ENCODE data around the gene P4HA3. TPM values are rescaled to one million over a fixed set of nuclear protein-coding genes. Genes with fewer than 3 reads are reported as not detected.

Gene P4HA3
- total RNA-seq, 1 experiment from 2014 or later, result 0.13 TPM

DNA sequence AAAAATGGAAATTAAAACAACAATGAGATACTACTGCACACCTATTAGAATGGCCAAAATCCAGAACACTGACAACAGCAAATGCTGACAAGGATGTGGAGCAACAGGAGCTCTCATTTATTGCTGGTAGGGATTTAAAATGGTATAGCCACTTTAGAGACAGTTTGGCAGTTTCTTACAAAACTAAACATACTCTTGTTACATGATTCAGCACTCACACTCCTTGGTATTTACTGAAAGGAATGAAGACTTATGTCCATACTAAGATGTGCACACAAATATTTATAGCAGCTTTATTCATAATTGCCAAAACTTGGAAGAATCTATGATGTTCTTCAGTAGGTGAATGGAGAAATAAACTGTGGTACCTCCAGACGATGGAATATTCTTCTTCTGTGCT, 46.0 kb upstream of the P4HA3 start:
- H3K9me3 Mint-ChIP-seq, result peaks cover 33% of the 10 kb centered on the region
- H3K4me1 Mint-ChIP-seq, result no peaks in the 10 kb centered on the region; the same call in 1 of the 2 replicates
- TF ChIP-seq, protein P1, sequence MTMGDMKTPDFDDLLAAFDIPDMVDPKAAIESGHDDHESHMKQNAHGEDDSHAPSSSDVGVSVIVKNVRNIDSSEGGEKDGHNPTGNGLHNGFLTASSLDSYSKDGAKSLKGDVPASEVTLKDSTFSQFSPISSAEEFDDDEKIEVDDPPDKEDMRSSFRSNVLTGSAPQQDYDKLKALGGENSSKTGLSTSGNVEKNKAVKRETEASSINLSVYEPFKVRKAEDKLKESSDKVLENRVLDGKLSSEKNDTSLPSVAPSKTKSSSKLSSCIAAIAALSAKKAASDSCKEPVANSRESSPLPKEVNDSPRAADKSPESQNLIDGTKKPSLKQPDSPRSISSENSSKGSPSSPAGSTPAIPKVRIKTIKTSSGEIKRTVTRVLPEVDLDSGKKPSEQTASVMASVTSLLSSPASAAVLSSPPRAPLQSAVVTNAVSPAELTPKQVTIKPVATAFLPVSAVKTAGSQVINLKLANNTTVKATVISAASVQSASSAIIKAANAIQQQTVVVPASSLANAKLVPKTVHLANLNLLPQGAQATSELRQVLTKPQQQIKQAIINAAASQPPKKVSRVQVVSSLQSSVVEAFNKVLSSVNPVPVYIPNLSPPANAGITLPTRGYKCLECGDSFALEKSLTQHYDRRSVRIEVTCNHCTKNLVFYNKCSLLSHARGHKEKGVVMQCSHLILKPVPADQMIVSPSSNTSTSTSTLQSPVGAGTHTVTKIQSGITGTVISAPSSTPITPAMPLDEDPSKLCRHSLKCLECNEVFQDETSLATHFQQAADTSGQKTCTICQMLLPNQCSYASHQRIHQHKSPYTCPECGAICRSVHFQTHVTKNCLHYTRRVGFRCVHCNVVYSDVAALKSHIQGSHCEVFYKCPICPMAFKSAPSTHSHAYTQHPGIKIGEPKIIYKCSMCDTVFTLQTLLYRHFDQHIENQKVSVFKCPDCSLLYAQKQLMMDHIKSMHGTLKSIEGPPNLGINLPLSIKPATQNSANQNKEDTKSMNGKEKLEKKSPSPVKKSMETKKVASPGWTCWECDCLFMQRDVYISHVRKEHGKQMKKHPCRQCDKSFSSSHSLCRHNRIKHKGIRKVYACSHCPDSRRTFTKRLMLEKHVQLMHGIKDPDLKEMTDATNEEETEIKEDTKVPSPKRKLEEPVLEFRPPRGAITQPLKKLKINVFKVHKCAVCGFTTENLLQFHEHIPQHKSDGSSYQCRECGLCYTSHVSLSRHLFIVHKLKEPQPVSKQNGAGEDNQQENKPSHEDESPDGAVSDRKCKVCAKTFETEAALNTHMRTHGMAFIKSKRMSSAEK (CRISPR knock-in tag; IDR thresholded peaks at IDR 0.05; ENCODE audit: borderline replicate concordance), result no peak
- TF ChIP-seq NFE2L1 (CRISPR knock-in tag; IDR thresholded peaks at IDR 0.05) (no peak), JUN (CRISPR knock-in tag; IDR thresholded peaks at IDR 0.05) (no peak), FOXJ3 (CRISPR knock-in tag; IDR thresholded peaks at IDR 0.05; ENCODE audit: borderline replicate concordance) (no peak), CBFB (CRISPR knock-in tag; IDR thresholded peaks at IDR 0.05; ENCODE audit: low read depth) (no peak), OVOL2 (CRISPR knock-in tag; IDR thresholded peaks at IDR 0.05; ENCODE audit: borderline replicate concordance) (no peak), GABPB1 (CRISPR knock-in tag; IDR thresholded peaks at IDR 0.05) (no peak), GTF2I (CRISPR knock-in tag; conservative IDR thresholded peaks at IDR 0.05) (no peak), ZNF263 (CRISPR knock-in tag; IDR thresholded peaks at IDR 0.05; ENCODE audit: low read depth) (no peak), TEAD1 (CRISPR knock-in tag; IDR thresholded peaks at IDR 0.05) (no peak), KAT7 (CRISPR knock-in tag; IDR thresholded peaks at IDR 0.05; ENCODE audit: borderline replicate concordance) (no peak), ZNF423 (CRISPR knock-in tag; IDR thresholded peaks at IDR 0.05) (no peak), ZNF121 (CRISPR knock-in tag; IDR thresholded peaks at IDR 0.05) (no peak), ATF1 (CRISPR knock-in tag; IDR thresholded peaks at IDR 0.05) (no peak)
- TF ChIP-seq, protein P2, sequence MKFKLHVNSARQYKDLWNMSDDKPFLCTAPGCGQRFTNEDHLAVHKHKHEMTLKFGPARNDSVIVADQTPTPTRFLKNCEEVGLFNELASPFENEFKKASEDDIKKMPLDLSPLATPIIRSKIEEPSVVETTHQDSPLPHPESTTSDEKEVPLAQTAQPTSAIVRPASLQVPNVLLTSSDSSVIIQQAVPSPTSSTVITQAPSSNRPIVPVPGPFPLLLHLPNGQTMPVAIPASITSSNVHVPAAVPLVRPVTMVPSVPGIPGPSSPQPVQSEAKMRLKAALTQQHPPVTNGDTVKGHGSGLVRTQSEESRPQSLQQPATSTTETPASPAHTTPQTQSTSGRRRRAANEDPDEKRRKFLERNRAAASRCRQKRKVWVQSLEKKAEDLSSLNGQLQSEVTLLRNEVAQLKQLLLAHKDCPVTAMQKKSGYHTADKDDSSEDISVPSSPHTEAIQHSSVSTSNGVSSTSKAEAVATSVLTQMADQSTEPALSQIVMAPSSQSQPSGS (CRISPR knock-in tag; IDR thresholded peaks at IDR 0.05; ENCODE audit: borderline replicate concordance, low read depth), result no peak
- TF ChIP-seq, protein P3, sequence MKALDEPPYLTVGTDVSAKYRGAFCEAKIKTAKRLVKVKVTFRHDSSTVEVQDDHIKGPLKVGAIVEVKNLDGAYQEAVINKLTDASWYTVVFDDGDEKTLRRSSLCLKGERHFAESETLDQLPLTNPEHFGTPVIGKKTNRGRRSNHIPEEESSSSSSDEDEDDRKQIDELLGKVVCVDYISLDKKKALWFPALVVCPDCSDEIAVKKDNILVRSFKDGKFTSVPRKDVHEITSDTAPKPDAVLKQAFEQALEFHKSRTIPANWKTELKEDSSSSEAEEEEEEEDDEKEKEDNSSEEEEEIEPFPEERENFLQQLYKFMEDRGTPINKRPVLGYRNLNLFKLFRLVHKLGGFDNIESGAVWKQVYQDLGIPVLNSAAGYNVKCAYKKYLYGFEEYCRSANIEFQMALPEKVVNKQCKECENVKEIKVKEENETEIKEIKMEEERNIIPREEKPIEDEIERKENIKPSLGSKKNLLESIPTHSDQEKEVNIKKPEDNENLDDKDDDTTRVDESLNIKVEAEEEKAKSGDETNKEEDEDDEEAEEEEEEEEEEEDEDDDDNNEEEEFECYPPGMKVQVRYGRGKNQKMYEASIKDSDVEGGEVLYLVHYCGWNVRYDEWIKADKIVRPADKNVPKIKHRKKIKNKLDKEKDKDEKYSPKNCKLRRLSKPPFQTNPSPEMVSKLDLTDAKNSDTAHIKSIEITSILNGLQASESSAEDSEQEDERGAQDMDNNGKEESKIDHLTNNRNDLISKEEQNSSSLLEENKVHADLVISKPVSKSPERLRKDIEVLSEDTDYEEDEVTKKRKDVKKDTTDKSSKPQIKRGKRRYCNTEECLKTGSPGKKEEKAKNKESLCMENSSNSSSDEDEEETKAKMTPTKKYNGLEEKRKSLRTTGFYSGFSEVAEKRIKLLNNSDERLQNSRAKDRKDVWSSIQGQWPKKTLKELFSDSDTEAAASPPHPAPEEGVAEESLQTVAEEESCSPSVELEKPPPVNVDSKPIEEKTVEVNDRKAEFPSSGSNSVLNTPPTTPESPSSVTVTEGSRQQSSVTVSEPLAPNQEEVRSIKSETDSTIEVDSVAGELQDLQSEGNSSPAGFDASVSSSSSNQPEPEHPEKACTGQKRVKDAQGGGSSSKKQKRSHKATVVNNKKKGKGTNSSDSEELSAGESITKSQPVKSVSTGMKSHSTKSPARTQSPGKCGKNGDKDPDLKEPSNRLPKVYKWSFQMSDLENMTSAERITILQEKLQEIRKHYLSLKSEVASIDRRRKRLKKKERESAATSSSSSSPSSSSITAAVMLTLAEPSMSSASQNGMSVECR (CRISPR knock-in tag; IDR thresholded peaks at IDR 0.05; ENCODE audit: borderline replicate concordance), result no peak
- TF ChIP-seq, protein P4, sequence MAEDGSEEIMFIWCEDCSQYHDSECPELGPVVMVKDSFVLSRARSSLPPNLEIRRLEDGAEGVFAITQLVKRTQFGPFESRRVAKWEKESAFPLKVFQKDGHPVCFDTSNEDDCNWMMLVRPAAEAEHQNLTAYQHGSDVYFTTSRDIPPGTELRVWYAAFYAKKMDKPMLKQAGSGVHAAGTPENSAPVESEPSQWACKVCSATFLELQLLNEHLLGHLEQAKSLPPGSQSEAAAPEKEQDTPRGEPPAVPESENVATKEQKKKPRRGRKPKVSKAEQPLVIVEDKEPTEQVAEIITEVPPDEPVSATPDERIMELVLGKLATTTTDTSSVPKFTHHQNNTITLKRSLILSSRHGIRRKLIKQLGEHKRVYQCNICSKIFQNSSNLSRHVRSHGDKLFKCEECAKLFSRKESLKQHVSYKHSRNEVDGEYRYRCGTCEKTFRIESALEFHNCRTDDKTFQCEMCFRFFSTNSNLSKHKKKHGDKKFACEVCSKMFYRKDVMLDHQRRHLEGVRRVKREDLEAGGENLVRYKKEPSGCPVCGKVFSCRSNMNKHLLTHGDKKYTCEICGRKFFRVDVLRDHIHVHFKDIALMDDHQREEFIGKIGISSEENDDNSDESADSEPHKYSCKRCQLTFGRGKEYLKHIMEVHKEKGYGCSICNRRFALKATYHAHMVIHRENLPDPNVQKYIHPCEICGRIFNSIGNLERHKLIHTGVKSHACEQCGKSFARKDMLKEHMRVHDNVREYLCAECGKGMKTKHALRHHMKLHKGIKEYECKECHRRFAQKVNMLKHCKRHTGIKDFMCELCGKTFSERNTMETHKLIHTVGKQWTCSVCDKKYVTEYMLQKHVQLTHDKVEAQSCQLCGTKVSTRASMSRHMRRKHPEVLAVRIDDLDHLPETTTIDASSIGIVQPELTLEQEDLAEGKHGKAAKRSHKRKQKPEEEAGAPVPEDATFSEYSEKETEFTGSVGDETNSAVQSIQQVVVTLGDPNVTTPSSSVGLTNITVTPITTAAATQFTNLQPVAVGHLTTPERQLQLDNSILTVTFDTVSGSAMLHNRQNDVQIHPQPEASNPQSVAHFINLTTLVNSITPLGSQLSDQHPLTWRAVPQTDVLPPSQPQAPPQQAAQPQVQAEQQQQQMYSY (CRISPR knock-in tag; IDR thresholded peaks at IDR 0.05), result no peak
- TF ChIP-seq, protein P5, sequence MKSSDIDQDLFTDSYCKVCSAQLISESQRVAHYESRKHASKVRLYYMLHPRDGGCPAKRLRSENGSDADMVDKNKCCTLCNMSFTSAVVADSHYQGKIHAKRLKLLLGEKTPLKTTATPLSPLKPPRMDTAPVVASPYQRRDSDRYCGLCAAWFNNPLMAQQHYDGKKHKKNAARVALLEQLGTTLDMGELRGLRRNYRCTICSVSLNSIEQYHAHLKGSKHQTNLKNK (CRISPR knock-in tag; IDR thresholded peaks at IDR 0.05), result no peak
- TF ChIP-seq, protein P6, sequence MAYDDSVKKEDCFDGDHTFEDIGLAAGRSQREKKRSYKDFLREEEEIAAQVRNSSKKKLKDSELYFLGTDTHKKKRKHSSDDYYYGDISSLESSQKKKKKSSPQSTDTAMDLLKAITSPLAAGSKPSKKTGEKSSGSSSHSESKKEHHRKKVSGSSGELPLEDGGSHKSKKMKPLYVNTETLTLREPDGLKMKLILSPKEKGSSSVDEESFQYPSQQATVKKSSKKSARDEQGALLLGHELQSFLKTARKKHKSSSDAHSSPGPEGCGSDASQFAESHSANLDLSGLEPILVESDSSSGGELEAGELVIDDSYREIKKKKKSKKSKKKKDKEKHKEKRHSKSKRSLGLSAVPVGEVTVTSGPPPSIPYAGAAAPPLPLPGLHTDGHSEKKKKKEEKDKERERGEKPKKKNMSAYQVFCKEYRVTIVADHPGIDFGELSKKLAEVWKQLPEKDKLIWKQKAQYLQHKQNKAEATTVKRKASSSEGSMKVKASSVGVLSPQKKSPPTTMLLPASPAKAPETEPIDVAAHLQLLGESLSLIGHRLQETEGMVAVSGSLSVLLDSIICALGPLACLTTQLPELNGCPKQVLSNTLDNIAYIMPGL (CRISPR knock-in tag; IDR thresholded peaks at IDR 0.05), result no peak
- TF ChIP-seq, protein P7, sequence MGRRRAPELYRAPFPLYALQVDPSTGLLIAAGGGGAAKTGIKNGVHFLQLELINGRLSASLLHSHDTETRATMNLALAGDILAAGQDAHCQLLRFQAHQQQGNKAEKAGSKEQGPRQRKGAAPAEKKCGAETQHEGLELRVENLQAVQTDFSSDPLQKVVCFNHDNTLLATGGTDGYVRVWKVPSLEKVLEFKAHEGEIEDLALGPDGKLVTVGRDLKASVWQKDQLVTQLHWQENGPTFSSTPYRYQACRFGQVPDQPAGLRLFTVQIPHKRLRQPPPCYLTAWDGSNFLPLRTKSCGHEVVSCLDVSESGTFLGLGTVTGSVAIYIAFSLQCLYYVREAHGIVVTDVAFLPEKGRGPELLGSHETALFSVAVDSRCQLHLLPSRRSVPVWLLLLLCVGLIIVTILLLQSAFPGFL (CRISPR knock-in tag; IDR thresholded peaks at IDR 0.05; ENCODE audit: borderline replicate concordance), result no peak
- POLR2A ChIA-PET, result no interaction called here
- H3K4me3 Mint-ChIP-seq, result no peak overlapping the region
- H3K36me3 Mint-ChIP-seq, result peaks cover 68% of the 10 kb centered on the region
- no peak for ATAC-seq
- CTCF ChIA-PET, result no interaction called here
- H3K27ac Mint-ChIP-seq, result no peak overlapping the region
- no peak for DNase-seq (ENCODE audit: low spot score)
- H3K27me3 Mint-ChIP-seq (ENCODE audit: low read depth), result no peaks in the 10 kb centered on the region
